ENCODE measurements around the gene RILP.

The RILP gene

GRCh38 chr17:1629504-1630310, 20.0 kb downstream of the RILP start:
- no peak for DNase-seq (ENCODE audit: low read depth)

GRCh38 chr17:1628856-1629503, 20.7 kb downstream of the RILP start:
- DNase-seq (ENCODE audit: low read depth), result peak; percentile 61

GRCh38 chr17:1627982-1628855, 21.4 kb downstream of the RILP start, which contains the start of gene SLC43A2:
SLC43A2 (minus strand) TSS chr17:1628834; CDS start chr17:1627874, 960 bp downstream.
- DNase-seq (ENCODE audit: low read depth), result no peak

GRCh38 chr17:1627182-1627981, 22.3 kb downstream of the RILP start:
- DNase-seq (ENCODE audit: low read depth), result no peak

- DNase-seq (ENCODE audit: low read depth), result no peak
Measured at GRCh38 chr17:1626333-1626732, 23.3 kb downstream of the RILP start.

- DNase-seq (ENCODE audit: low read depth), result no peak
Measured at GRCh38 chr17:1625581-1625980, 24.1 kb downstream of the RILP start.

- DNase-seq (ENCODE audit: low read depth), result no peak
Measured at GRCh38 chr17:1625053-1625452, 24.6 kb downstream of the RILP start.

- DNase-seq (ENCODE audit: low read depth), result no peak
Measured at GRCh38 chr17:1624650-1625049, 25.0 kb downstream of the RILP start.

- no peak for DNase-seq (ENCODE audit: low read depth)
Measured at GRCh38 chr17:1623057-1623630, 26.5 kb downstream of the RILP start.

GRCh38 chr17:1621273-1621954, 28.3 kb downstream of the RILP start:
- DNase-seq (ENCODE audit: low read depth), result no peak

- DNase-seq (ENCODE audit: low read depth), result no peak
Measured at GRCh38 chr17:1620486-1620885, 29.2 kb downstream of the RILP start.

- peak; percentile 67 for DNase-seq (ENCODE audit: low read depth)
Measured at GRCh38 chr17:1617620-1618174, 32.0 kb downstream of the RILP start.

GRCh38 chr17:1616101-1616500, 33.6 kb downstream of the RILP start:
- DNase-seq (ENCODE audit: low read depth), result no peak

- DNase-seq (ENCODE audit: low read depth), result no peak
Measured at GRCh38 chr17:1612400-1612799, 37.3 kb downstream of the RILP start.

GRCh38 chr17:1611715-1612114, 38.0 kb downstream of the RILP start:
- no peak for DNase-seq (ENCODE audit: low read depth)

GRCh38 chr17:1608676-1609075, 41.0 kb downstream of the RILP start:
- DNase-seq (ENCODE audit: low read depth), result no peak

GRCh38 chr17:1607971-1608320, 41.7 kb downstream of the RILP start:
- DNase-seq (ENCODE audit: low read depth), result no peak

GRCh38 chr17:1606352-1606985, 43.2 kb downstream of the RILP start:
- DNase-seq (ENCODE audit: low read depth), result no peak

- DNase-seq (ENCODE audit: low read depth), result no peak
Measured at GRCh38 chr17:1605681-1606351, 43.9 kb downstream of the RILP start.
